ENCODE measurements around the gene CH25H.

CH25H gene

DNA sequence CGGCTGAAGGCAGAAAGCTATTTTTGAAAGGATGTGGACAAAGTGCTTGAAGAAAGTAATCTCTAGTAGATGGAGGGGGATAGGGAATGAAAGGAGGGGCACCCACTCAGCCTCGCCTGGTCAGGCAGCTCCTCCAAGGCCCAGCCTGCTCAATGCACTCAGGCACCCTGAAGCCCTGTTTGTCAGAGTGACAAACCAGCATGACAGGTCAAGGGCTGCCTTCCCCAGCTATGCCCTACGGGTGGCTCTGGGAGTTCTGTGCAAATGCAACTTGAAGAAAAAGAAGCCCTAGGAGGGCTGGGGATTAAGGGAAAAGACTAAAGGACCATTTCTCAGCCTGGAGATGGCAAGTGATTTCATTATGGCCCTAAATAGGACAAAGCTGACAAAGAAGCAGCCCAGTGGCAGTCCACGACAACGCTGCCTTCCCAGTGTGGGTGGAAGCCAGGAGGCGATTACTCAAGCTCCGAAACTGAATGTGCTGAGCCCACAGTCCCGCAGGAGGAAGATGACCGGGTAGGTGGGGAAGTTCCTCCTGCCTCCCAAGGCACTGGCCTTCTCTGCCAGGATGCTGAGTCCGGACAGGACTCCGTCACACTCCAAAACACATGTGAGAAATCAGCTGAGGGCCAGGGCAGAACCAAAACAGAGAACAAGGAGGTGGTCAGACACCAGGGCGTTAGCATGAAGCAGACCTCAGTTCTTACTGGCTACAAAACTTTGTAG is 28.1 kb upstream of the CH25H start:
- Histone ChIP-seq H3K4me1 (peaks cover 16% of the 10 kb centered on the region), H3K36me3 (ENCODE audit: control insufficient read depth, insufficient read depth, low read length) (no peaks in the 10 kb centered on the region), H3K9ac (no peak overlapping the region), H3K4me2 (ENCODE audit: low read length) (peak overlapping the region; percentile 32), H3K79me2 (no peaks in the 10 kb centered on the region), H2AFZ (peak overlapping the region; percentile 81), H3K4me3 (ENCODE audit: low read depth, low read length) (no peak overlapping the region), H3K27ac (peak overlapping the region; percentile 87), H3K27me3 (ENCODE audit: control insufficient read depth, insufficient read depth, low read length) (no peaks in the 10 kb centered on the region), H3K9me3 (ENCODE audit: control insufficient read depth, low read length) (no peaks in the 10 kb centered on the region)
- TF ChIP-seq, protein P1, sequence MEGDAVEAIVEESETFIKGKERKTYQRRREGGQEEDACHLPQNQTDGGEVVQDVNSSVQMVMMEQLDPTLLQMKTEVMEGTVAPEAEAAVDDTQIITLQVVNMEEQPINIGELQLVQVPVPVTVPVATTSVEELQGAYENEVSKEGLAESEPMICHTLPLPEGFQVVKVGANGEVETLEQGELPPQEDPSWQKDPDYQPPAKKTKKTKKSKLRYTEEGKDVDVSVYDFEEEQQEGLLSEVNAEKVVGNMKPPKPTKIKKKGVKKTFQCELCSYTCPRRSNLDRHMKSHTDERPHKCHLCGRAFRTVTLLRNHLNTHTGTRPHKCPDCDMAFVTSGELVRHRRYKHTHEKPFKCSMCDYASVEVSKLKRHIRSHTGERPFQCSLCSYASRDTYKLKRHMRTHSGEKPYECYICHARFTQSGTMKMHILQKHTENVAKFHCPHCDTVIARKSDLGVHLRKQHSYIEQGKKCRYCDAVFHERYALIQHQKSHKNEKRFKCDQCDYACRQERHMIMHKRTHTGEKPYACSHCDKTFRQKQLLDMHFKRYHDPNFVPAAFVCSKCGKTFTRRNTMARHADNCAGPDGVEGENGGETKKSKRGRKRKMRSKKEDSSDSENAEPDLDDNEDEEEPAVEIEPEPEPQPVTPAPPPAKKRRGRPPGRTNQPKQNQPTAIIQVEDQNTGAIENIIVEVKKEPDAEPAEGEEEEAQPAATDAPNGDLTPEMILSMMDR (IDR thresholded peaks at IDR 0.05), result no peak

DNA sequence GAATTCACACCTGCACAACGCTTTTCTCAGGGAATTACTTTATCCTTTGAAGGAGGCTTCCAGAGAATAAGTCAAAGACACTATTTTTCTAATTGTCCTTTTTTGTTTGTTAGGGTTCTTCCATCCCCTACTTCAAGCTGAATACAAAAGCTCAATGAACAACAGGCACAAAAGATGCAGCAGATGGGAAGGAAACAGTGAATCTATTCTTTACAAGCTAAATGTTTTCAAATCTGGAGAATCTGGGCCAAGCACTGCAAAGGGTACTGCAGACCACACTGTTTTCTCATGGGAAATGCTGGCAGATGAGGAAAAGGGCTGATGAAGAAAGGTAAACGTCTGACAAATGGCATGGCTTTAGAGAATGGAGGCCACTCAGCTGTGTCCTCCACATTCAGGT is 25.9 kb upstream of the CH25H start:
- Histone ChIP-seq H3K4me1 (peaks cover 16% of the 10 kb centered on the region), H3K4me3 (ENCODE audit: low read depth, low read length) (no peak overlapping the region), H3K9me3 (ENCODE audit: control insufficient read depth, low read length) (no peaks in the 10 kb centered on the region), H3K36me3 (ENCODE audit: control insufficient read depth, insufficient read depth, low read length) (no peaks in the 10 kb centered on the region), H3K27me3 (ENCODE audit: control insufficient read depth, insufficient read depth, low read length) (no peaks in the 10 kb centered on the region), H2AFZ (no peak overlapping the region), H3K4me2 (ENCODE audit: low read length) (no peak overlapping the region), H3K27ac (no peak overlapping the region), H3K79me2 (no peaks in the 10 kb centered on the region), H3K9ac (no peak overlapping the region)
- TF ChIP-seq, protein P1 (IDR thresholded peaks at IDR 0.05), result no peak

DNA sequence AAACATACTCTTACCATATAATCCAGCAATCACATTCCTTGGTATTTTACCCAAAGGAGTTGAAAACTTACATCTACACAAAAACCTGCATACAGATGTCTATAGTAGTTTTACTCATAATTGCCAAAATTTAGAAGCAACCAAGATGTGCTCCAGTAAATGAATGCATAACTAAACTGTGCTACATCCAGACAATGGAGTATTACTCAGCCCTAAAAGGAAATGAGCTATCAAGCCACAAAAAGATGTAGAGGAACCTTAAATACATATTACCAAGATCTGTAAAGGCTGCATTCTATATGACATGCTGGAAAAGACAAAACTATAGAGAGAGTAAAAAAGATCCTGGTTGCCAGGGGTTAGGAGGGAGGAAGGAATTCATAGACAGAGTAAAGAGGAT is 21.8 kb upstream of the CH25H start:
- H3K4me1 ChIP-seq, result peaks cover 2% of the 10 kb centered on the region
- H3K27ac ChIP-seq, result no peak overlapping the region

DNA sequence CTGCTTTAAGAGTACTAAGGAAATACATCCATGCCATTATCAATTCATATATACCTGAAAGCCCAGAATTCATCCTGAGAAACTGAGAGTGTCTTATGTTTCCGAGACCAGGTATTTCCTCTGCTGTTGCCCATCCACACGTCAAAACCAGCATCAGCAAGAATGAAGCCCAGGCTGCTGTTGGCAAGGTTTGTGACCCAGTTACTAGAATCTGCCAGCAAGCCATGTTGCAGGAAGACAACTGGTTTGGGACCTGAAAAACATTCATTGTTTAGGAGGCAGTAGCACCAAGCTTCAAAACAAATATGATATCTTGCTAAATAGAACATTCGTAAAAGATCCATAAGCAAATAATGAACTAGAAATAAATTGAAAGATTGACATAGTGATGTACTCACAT is 21.0 kb upstream of the CH25H start:
- Histone ChIP-seq H3K9me3 (ENCODE audit: control insufficient read depth, low read length) (no peaks in the 10 kb centered on the region), H3K79me2 (no peaks in the 10 kb centered on the region), H3K27ac (no peak overlapping the region), H3K4me2 (ENCODE audit: low read length) (no peak overlapping the region), H3K27me3 (ENCODE audit: control insufficient read depth, insufficient read depth, low read length) (no peaks in the 10 kb centered on the region), H3K4me1 (no peaks in the 10 kb centered on the region), H3K4me3 (ENCODE audit: low read depth, low read length) (no peak overlapping the region), H3K9ac (no peak overlapping the region), H2AFZ (no peak overlapping the region), H3K36me3 (ENCODE audit: control insufficient read depth, insufficient read depth, low read length) (no peaks in the 10 kb centered on the region)
- TF ChIP-seq, protein P1 (IDR thresholded peaks at IDR 0.05), result no peak

More for the DNA sequence above, 21.8 kb upstream of the CH25H start:
- Histone ChIP-seq H3K9ac (no peak overlapping the region), H3K9me3 (ENCODE audit: control insufficient read depth, low read length) (no peaks in the 10 kb centered on the region), H3K27me3 (ENCODE audit: control insufficient read depth, insufficient read depth, low read length) (no peaks in the 10 kb centered on the region), H3K36me3 (ENCODE audit: control insufficient read depth, insufficient read depth, low read length) (no peaks in the 10 kb centered on the region), H3K4me3 (ENCODE audit: low read depth, low read length) (no peak overlapping the region), H2AFZ (no peak overlapping the region), H3K4me2 (ENCODE audit: low read length) (no peak overlapping the region), H3K79me2 (no peaks in the 10 kb centered on the region)
- TF ChIP-seq, protein P1 (IDR thresholded peaks at IDR 0.05), result no peak

DNA sequence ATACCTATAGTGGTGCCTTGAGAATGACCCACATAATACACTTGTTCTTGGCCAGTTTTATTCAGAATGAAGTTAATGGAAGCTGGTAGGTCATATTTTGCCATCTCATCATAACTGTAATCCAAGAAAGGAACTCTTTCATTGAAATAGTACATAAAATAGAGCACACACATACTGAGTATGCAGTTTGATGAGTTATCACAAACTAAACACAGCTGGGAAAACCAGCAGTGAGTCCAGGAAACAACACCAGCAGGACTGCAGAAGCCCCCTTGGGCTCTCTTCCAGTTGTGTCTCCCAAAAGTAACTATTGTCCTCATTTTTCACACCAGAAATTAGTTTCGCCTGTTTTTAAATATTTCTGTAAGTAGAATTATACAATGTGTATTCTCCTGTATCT is 19.8 kb upstream of the CH25H start:
- Histone ChIP-seq H3K27ac (no peak overlapping the region), H3K79me2 (no peaks in the 10 kb centered on the region), H3K4me1 (no peaks in the 10 kb centered on the region), H3K27me3 (ENCODE audit: control insufficient read depth, insufficient read depth, low read length) (no peaks in the 10 kb centered on the region), H2AFZ (no peak overlapping the region), H3K36me3 (ENCODE audit: control insufficient read depth, insufficient read depth, low read length) (no peaks in the 10 kb centered on the region), H3K4me2 (ENCODE audit: low read length) (no peak overlapping the region), H3K9me3 (ENCODE audit: control insufficient read depth, low read length) (no peaks in the 10 kb centered on the region), H3K9ac (no peak overlapping the region), H3K4me3 (ENCODE audit: low read depth, low read length) (no peak overlapping the region)
- TF ChIP-seq, protein P1 (IDR thresholded peaks at IDR 0.05), result no peak

Measured in parathyroid adenoma (tissue), 2 donors.